MG63 (cell line): ENCODE results near the gene GABRR2. TPM values are rescaled to one million over a fixed set of nuclear protein-coding genes. Genes with fewer than 3 reads are reported as not detected.
"Not testable (repeated sequence)": the region's sequence is repeated elsewhere in the genome, so short reads cannot be mapped to it uniquely, and the experiment has no call there.

Experiments
- DNase-seq: peaks from one replicate; pipeline ENCODE4 v3.0.0-alpha.2; 2020
- H3K27me3 ChIP-seq: fragments of 250-450 bp; sonication (Bioruptor Pico); 2 replicates; pipeline ENCODE4 v1.5.1; 2020; ENCODE audit warnings: mild to moderate bottlenecking, moderate library complexity
- H3K36me3 ChIP-seq: fragments of 250-450 bp; sonication (Bioruptor Pico); 2 replicates; pipeline ENCODE4 v1.5.1; 2020; ENCODE audit warnings: mild to moderate bottlenecking, moderate library complexity
- H3K4me3 ChIP-seq: fragments of 250-450 bp; sonication (Bioruptor Pico); 2 replicates; pipeline ENCODE4 v1.5.1; 2020; ENCODE audit warnings: mild to moderate bottlenecking, moderate library complexity
- H3K9me3 ChIP-seq: fragments of 250-450 bp; sonication (Bioruptor Pico); 2 replicates; pipeline ENCODE4 v1.5.1; 2020; ENCODE audit warnings: mild to moderate bottlenecking, moderate library complexity
- total RNA-seq: library from RNA; depleted of rRNA; stranded (reverse); fragments of >200 nt; shearing (Covaris generic); gene quantifications from 2 replicates; pipeline ENCODE4 v1.2.3, GENCODE V29; 2014; ENCODE audit warnings: low replicate concordance

GABRR2 gene
- total RNA-seq, 1 experiment from 2014 or later: not detected

DNA sequence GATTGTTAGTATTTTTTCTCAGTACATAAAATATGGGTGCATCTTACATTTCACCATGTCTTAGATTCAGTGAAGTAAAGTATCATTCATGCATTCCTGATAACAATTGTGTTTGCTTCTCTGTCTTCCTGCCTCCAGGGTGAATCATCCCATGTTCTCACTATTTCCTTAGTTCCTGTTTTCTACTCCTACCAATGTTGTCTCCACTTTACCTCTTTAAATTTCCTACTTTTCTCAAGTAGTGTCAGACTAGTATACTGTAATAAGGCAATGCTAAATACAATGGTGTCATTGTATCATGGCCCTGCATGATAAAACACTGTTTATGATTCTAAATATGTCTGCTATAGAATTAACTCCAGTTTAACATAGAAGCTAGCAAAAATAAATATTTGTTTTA lies 60.5 kb downstream of the GABRR2 start:
- Histone ChIP-seq H3K4me3 (no peak overlapping the region), H3K9me3 (no peaks in the 10 kb centered on the region), H3K27me3 (no peaks in the 10 kb centered on the region), H3K36me3 (no peaks in the 10 kb centered on the region)
- no peak for DNase-seq

DNA sequence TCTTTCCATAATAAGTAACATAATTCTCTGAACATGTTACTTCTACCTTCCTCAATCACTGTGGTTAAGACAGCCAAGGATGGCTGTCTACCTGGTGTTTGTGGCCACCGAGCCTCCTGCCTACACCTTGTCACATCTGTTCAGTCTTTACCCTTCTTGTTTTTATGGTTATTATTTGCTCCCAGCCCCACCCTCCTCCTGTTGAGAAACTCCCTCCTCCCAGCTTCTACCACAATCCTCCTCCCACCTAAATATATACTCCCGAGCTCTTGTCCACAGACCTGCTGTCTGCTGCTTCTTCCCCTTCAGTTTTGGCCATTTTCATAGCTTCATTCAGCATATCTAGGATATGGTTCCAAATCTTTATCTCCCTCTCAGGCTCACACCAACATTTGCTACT lies 62.2 kb downstream of the GABRR2 start:
- H3K36me3 ChIP-seq: no peaks in the 10 kb centered on the region
- no peaks in the 10 kb centered on the region for H3K9me3 ChIP-seq
- H3K4me3 ChIP-seq: no peak overlapping the region
- DNase-seq: no peak
- H3K27me3 ChIP-seq: no peaks in the 10 kb centered on the region

DNA sequence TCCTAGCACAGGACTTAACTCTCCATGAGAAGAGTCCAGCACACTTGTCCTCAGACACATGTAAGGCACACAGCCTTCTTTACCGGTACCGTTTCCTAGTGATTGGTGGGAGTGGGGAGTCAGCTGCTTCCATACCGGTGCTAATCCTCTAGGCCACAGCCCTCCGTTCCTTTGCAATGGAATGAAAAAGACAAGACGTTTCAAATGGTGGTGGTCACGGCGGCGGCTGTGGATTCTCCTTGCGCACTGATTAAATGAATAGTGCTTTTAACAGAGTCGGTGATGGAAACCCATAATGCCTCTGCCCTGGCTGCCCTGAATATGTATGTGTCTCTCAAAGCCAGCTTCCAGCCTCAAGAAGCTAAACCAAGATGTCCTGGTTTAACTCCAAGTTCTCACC lies 63.1 kb downstream of the GABRR2 start:
- Histone ChIP-seq H3K27me3 (no peaks in the 10 kb centered on the region), H3K36me3 (no peaks in the 10 kb centered on the region), H3K9me3 (no peaks in the 10 kb centered on the region), H3K4me3 (no peak overlapping the region)
- no peak for DNase-seq

GRCh38 chr6:89251170-89251569 lies 63.9 kb downstream of the GABRR2 start:
- Histone ChIP-seq H3K9me3 (no peaks in the 10 kb centered on the region), H3K4me3 (no peak overlapping the region), H3K27me3 (no peaks in the 10 kb centered on the region), H3K36me3 (no peaks in the 10 kb centered on the region)
- no peak for DNase-seq

GRCh38 chr6:89250239-89250638 lies 64.9 kb downstream of the GABRR2 start:
- no peaks in the 10 kb centered on the region for H3K9me3 ChIP-seq
- DNase-seq: no peak
- H3K27me3 ChIP-seq: no peaks in the 10 kb centered on the region
- no peak overlapping the region for H3K4me3 ChIP-seq
- H3K36me3 ChIP-seq: no peaks in the 10 kb centered on the region

- Histone ChIP-seq H3K4me3 (no peak overlapping the region), H3K36me3 (no peaks in the 10 kb centered on the region), H3K27me3 (no peaks in the 10 kb centered on the region), H3K9me3 (no peaks in the 10 kb centered on the region)
- no peak for DNase-seq
Observed at GRCh38 chr6:89244241-89244985, 70.7 kb downstream of the GABRR2 start.

DNA sequence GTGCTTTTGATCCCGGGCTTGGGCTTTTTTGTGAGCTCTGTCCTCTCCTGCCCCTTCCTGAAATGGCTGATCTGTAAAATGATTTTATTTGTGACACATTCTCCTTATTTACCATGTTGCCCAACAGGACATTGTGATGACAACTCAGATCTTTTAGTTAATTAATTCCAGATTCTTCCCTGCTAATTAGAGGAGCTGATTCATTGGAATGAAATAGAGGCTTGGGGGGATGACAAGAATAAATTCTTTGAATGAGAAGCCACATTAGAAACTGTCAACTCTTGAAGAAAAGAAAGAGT lies 71.8 kb downstream of the GABRR2 start:
- Histone ChIP-seq H3K36me3 (no peaks in the 10 kb centered on the region), H3K9me3 (no peaks in the 10 kb centered on the region), H3K4me3 (no peak overlapping the region), H3K27me3 (no peaks in the 10 kb centered on the region)
- no peak for DNase-seq

GRCh38 chr6:89242574-89243330 lies 72.3 kb downstream of the GABRR2 start:
- Histone ChIP-seq H3K9me3 (no peaks in the 10 kb centered on the region), H3K4me3 (no peak overlapping the region), H3K27me3 (no peaks in the 10 kb centered on the region), H3K36me3 (no peaks in the 10 kb centered on the region)
- DNase-seq: no peak

DNA sequence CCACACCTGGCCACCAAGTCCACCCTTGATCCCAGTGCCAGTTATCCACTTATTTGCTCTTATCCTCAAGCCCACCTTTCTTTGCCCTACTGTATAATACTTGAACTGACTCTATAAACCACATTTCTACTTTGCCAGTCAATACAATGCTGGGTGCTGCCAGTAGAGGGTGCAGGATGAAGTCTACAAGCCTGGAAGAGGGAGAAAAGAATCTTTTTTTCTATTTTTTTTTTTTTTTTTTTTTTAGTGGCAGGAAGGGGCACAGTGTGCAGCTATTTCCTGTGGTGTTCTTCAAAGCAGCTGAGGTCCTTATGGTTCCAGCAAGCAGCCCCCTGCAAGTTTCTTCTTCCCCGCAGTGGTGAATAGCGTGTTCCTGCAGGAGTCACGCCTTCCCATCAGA lies 75.8 kb downstream of the GABRR2 start:
- no peaks in the 10 kb centered on the region for H3K36me3 ChIP-seq
- no peak for DNase-seq
- H3K4me3 ChIP-seq: no peak overlapping the region
- H3K27me3 ChIP-seq: no peaks in the 10 kb centered on the region
- peaks cover 3% of the 10 kb centered on the region; the same call in 1 of the 2 replicates for H3K9me3 ChIP-seq

DNA sequence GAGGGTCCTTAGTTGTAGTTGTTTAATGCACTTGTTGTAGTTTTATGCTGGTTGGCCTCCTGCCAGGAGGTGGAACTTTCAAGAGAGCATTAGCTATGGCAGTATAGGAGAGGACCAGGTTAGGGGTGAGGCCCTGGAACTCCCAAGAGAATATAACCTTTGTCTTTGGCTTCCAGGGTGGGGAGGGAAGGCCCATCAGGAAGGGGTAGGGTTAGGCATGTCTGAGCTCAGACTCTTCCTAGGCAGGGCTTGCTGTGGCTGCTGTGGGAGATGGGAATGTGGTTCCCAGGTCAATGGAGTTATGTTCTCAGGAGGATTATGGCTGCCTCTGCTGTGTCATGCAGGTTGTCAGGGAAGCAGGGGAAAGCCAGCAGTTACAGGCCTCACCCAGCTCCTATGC lies 77.9 kb downstream of the GABRR2 start:
- no peaks in the 10 kb centered on the region for H3K36me3 ChIP-seq
- H3K27me3 ChIP-seq: no peaks in the 10 kb centered on the region
- no peak for DNase-seq
- H3K4me3 ChIP-seq: no peak overlapping the region
- peaks cover 3% of the 10 kb centered on the region; the same call in 1 of the 2 replicates for H3K9me3 ChIP-seq

- not testable (repeated sequence) for H3K36me3 ChIP-seq, DNase-seq, H3K4me3 ChIP-seq, H3K27me3 ChIP-seq, H3K9me3 ChIP-seq
Observed at GRCh38 chr6:89233605-89234004, 81.5 kb downstream of the GABRR2 start.

GRCh38 chr6:89222712-89223039 lies 92.4 kb downstream of the GABRR2 start:
- Histone ChIP-seq H3K27me3 (no peaks in the 10 kb centered on the region), H3K36me3 (no peaks in the 10 kb centered on the region), H3K9me3 (no peaks in the 10 kb centered on the region), H3K4me3 (no peak overlapping the region)
- no peak for DNase-seq

- no peak for DNase-seq
- Histone ChIP-seq H3K4me3 (no peak overlapping the region), H3K9me3 (no peaks in the 10 kb centered on the region), H3K27me3 (no peaks in the 10 kb centered on the region), H3K36me3 (no peaks in the 10 kb centered on the region)
Observed at GRCh38 chr6:89221971-89222711, 93.0 kb downstream of the GABRR2 start.

DNA sequence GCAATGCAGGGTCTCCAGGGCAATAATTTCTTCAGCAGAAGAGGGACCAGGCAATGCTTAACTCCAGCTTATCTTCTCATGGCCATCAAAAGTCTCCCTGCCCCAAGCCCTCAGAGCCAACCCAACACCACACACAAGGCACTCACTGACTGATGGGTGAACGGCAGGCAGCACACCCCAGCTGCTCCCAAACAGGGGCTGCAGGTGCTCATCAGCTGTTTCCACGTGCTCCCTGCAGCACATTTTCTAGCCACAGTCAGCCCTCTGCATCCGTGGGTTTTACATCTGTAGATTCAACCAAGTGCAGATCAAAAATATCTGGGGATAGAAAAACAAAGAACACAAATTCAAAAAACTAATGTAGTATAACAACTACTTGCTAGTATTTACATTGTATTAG lies 94.0 kb downstream of the GABRR2 start:
- Histone ChIP-seq H3K4me3 (no peak overlapping the region), H3K27me3 (no peaks in the 10 kb centered on the region; the same call in 1 of the 2 replicates), H3K36me3 (no peaks in the 10 kb centered on the region), H3K9me3 (no peaks in the 10 kb centered on the region)
- no peak for DNase-seq

GRCh38 chr6:89217299-89217910 lies 97.7 kb downstream of the GABRR2 start, which contains the start of gene GABRR1:
Gene GABRR1, minus strand, starts transcription at chr6:89217358. Its CDS starts 36 bp downstream, at chr6:89217322.
- Histone ChIP-seq H3K36me3 (no peaks in the 10 kb centered on the region), H3K9me3 (no peaks in the 10 kb centered on the region), H3K4me3 (no peak within 1 kb of the TSS), H3K27me3 (peaks cover 3% of the 10 kb centered on the region; the same call in 1 of the 2 replicates)
- DNase-seq: no peak

GRCh38 chr6:89216411-89216810 lies 98.7 kb downstream of the GABRR2 start:
- H3K27me3 ChIP-seq: peaks cover 3% of the 10 kb centered on the region; the same call in 1 of the 2 replicates
- no peak for DNase-seq
- no peaks in the 10 kb centered on the region for H3K36me3 ChIP-seq
- no peak overlapping the region for H3K4me3 ChIP-seq
- H3K9me3 ChIP-seq: no peaks in the 10 kb centered on the region

DNA sequence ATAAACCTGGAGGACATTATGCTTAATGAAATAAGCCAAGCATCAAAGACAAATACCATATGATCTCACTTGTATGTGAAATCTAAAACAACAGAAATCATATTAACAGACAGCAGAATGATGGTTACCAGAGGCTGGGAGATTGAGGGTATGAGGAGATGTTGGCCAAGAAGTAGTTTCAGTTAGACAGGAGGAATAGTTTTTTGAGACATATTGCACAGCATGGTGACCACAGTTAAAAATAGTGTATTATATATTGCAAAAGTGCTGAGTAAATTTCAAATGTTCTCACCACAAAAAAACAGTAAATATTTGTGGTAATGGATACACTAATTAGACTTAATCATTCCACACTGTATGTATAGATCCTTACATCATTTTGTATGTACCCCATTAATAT lies 99.7 kb downstream of the GABRR2 start:
- DNase-seq: no peak
- Histone ChIP-seq H3K4me3 (no peak overlapping the region), H3K36me3 (no peaks in the 10 kb centered on the region), H3K27me3 (peaks cover 3% of the 10 kb centered on the region; the same call in 1 of the 2 replicates), H3K9me3 (no peaks in the 10 kb centered on the region)
